Neural crest cell (in vitro differentiated cells): ENCODE results near the gene THSD1. TPM values are rescaled to one million over a fixed set of nuclear protein-coding genes. Genes with fewer than 3 reads are reported as not detected.

Experiments used
- DNase-seq: peaks from one replicate; pipeline ENCODE4 v3.0.0; 2021; ENCODE audit warnings: low read depth, mixed read lengths, low spot score
- H3K27ac Mint-ChIP-seq: one replicate; pipeline ENCODE4 v1.8.0; 2021; ENCODE audit warnings: mild to moderate bottlenecking, mixed read lengths; ENCODE audit not compliant: unreplicated experiment
- H3K27me3 Mint-ChIP-seq: 2 replicates; pipeline ENCODE4 v1.8.0; 2021; ENCODE audit warnings: low read depth, mild to moderate bottlenecking, mixed read lengths
- H3K36me3 Mint-ChIP-seq: 2 replicates; pipeline ENCODE4 v1.8.0; 2021; ENCODE audit warnings: low read depth, mild to moderate bottlenecking, mixed read lengths
- H3K4me1 Mint-ChIP-seq: 2 replicates; pipeline ENCODE4 v1.8.0; 2021; ENCODE audit warnings: mixed read lengths
- H3K4me3 Mint-ChIP-seq: one replicate; pipeline ENCODE4 v1.8.0; 2021; ENCODE audit warnings: mild to moderate bottlenecking, mixed read lengths
- H3K9me3 Mint-ChIP-seq: 2 replicates; pipeline ENCODE4 v1.8.0; 2021; ENCODE audit warnings: mixed read lengths
- CTCF ChIP-seq: fragments of 200-600 bp; sonication (generic); conservative IDR thresholded peaks from 2 replicates; pipeline ENCODE4 v1.5.0; 2021; ENCODE audit warnings: antibody characterized with exemption, mild to moderate bottlenecking
- total RNA-seq: library from RNA; stranded (reverse); gene quantifications from 2 replicates; pipeline ENCODE4 v1.2.1, GENCODE V29; 2021

The THSD1 gene
- total RNA-seq, 1 donor from 2014 or later: 0.75 TPM

GRCh38 chr13:52361225-52361624 is 44.7 kb downstream of the THSD1 start:
- Mint-ChIP-seq H3K4me1 (no peaks in the 10 kb centered on the region), H3K27ac (no peak overlapping the region), H3K4me3 (no peak overlapping the region), H3K27me3 (no peaks in the 10 kb centered on the region), H3K36me3 (no peaks in the 10 kb centered on the region), H3K9me3 (no peaks in the 10 kb centered on the region)
- no peak for TF ChIP-seq CTCF
- DNase-seq: no peak

DNA sequence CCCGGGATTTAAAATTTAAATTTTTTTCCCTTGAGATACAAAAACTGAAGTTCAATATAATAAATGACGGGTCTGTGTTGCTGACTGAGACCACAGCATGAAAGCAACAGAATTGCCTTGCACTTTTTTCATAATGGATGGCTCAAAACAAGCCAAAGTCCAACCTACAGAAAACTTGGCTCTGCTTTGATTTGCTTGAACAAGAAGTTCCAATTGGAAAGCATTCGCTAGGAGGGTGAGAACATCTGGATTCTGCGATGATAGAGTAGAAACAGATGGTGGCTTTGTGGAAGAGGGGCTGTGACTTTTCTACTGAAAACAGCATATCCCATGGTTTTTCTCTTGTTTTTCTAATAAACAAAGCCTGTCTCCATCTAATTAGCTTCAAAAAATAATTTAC is 46.4 kb downstream of the THSD1 start:
- no peaks in the 10 kb centered on the region for H3K36me3 Mint-ChIP-seq
- no peak overlapping the region for H3K4me3 Mint-ChIP-seq
- no peaks in the 10 kb centered on the region for H3K9me3 Mint-ChIP-seq
- no peaks in the 10 kb centered on the region for H3K4me1 Mint-ChIP-seq
- H3K27me3 Mint-ChIP-seq: no peaks in the 10 kb centered on the region
- no peak for DNase-seq
- H3K27ac Mint-ChIP-seq: no peak overlapping the region
- no peak for TF ChIP-seq CTCF

DNA sequence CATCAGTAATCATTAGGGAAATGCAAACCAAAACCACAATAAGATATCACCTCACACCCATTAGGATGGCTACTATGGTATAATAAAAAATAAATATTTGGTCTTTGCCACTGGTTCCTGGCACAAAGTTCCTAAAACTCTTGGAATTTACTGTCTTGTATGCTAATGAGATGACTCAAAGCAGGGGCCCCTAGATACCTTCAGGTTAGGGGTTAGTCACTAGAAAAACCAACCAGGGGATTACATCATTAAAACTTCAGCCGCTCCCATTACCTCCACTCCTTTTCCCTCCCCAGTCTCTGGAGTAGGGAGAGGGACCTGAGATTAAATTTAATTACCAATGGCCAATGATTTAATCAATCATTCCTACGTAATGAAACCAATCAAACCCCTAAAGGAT is 49.6 kb downstream of the THSD1 start:
- H3K36me3 Mint-ChIP-seq: no peaks in the 10 kb centered on the region
- no peaks in the 10 kb centered on the region for H3K4me1 Mint-ChIP-seq
- peaks cover 3% of the 10 kb centered on the region for H3K9me3 Mint-ChIP-seq
- H3K27me3 Mint-ChIP-seq: no peaks in the 10 kb centered on the region
- no peak overlapping the region for H3K27ac Mint-ChIP-seq
- DNase-seq: no peak
- H3K4me3 Mint-ChIP-seq: no peak overlapping the region
- no peak for TF ChIP-seq CTCF

DNA sequence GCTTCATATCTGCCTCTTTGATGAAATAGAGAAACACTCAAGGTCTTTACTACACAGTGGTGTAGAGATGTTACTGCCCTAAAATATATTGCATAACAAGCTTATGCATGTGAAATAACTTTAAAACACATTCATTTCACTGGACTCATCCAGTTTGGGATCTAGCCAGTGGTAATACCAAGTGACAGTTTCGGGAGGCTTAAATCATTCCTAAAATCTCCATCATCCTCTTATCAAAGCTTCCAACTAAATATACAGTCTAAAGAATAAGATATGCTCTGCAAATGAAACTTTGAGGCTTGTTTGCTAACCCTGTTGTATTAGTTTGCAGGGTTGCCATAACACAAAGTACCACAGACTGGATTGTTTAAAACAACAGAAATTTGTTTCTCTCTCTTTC is 52.8 kb downstream of the THSD1 start:
- peaks cover 9% of the 10 kb centered on the region for H3K9me3 Mint-ChIP-seq
- no peak for TF ChIP-seq CTCF
- no peak overlapping the region for H3K27ac Mint-ChIP-seq
- peaks cover 2% of the 10 kb centered on the region for H3K4me1 Mint-ChIP-seq
- no peak for DNase-seq
- H3K27me3 Mint-ChIP-seq: no peaks in the 10 kb centered on the region
- H3K4me3 Mint-ChIP-seq: no peak overlapping the region
- no peaks in the 10 kb centered on the region for H3K36me3 Mint-ChIP-seq

DNA sequence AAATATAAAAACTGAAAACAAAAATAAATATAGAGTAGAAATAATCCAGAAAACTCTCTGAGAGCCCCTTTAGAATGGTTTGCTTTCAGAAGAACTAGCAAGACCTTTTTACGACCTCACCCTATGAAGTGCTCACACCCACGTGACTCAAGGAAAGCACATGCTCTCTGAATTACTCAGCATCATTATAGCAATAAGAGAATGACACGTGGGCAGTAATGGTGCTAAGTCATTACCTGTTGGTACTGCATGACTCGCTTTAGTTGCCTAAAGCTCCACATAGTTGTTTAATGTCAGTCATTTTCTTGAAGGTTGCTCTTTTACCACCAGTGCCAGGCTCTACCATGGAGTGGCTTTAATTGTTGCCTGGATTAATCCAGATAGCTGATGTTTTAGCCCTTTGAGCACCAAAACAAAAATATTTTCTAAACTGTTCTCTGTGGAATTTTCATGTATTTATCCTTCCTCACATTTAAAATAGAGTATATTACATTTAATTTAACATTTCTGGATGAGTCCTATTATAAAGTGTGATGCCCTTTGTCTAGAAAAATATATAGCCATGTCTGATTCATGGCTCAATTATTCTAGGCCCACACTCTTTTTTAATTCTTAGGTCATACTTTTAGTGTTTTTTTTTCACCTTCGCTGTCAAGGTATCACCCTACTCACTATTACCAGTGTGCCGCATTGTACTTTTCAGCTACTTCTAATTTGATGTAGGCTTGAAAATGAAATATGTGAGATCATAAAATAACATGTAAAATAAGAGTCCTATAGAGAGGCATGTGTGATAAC is 56.8 kb downstream of the THSD1 start:
- H3K4me1 Mint-ChIP-seq: peaks cover 4% of the 10 kb centered on the region
- DNase-seq: no peak
- no peaks in the 10 kb centered on the region for H3K27me3 Mint-ChIP-seq
- TF ChIP-seq CTCF: no peak
- H3K27ac Mint-ChIP-seq: no peak overlapping the region
- H3K4me3 Mint-ChIP-seq: no peak overlapping the region
- H3K9me3 Mint-ChIP-seq: peaks cover 9% of the 10 kb centered on the region
- H3K36me3 Mint-ChIP-seq: no peaks in the 10 kb centered on the region
